Measurements from ENCODE around the gene NXPH4.

Gene NXPH4

DNA sequence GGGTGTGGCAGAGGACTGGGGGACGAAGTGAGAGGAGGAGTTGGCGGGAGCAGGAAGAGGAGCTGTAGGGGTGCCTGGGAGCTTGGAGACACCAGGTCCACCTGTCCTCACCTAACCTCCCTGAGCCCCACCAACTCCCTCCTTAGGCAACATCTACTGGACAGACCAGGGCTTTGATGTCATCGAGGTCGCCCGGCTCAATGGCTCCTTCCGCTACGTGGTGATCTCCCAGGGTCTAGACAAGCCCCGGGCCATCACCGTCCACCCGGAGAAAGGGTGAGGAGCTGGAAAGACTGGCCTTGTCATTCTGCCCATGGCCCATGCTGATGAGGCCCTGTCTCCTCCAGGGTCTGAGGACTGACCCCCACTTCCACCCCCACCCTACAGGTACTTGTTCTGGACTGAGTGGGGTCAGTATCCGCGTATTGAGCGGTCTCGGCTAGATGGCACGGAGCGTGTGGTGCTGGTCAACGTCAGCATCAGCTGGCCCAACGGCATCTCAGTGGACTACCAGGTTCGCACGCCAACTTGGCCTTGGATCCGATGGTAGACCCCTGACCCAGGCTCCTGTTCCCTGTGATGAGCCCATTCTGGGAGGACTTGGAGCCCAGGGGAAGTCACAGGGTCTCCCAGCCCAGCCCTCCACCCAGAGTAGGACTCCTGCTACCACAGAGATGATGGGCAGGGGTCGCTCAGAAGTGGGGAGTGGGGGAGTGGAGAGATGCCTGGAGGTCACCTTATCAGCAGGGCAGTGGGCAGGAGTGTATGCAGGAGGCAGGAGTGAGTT lies 32.5 kb upstream of the NXPH4 start:
- DNase-seq, result no peak

DNA sequence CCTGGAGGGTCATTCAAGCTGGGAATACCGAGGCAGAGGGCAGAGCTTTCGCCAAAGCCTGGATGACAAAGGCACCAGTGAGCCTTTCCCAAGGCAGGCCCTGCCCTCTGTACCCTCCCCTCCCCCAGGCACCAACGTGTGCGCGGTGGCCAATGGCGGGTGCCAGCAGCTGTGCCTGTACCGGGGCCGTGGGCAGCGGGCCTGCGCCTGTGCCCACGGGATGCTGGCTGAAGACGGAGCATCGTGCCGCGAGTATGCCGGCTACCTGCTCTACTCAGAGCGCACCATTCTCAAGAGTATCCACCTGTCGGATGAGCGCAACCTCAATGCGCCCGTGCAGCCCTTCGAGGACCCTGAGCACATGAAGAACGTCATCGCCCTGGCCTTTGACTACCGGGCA lies 31.2 kb upstream of the NXPH4 start:
- no peak for DNase-seq

DNA sequence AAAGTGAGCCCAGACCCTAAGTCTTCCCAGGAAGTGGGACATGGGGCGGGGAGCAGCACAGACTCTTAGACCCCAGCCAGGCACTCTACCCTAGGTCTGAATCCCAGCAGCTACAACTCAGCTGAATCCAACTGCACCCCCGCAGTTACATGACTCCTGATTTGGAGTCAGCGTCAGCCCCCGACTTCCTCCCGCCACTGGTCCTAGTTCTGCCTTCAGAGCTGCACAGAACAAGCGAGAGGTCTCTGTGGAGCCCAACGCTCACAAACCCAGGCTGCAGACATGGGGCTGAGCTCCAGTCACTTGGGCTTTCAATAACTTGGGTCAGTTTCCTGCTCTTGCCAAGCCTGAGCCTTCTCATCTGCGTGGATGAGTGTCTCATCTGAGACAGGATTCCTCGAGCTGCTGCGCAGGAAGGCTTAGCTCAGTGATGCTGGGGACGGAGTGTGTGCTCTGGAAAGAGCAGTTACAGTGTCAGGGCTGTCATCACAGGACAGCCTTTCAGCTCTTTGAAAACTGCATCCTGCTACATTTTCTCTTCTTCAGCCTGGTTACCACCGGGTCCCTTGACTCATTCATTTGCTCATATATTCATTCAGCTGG lies 30.6 kb upstream of the NXPH4 start:
- DNase-seq, result no peak

DNA sequence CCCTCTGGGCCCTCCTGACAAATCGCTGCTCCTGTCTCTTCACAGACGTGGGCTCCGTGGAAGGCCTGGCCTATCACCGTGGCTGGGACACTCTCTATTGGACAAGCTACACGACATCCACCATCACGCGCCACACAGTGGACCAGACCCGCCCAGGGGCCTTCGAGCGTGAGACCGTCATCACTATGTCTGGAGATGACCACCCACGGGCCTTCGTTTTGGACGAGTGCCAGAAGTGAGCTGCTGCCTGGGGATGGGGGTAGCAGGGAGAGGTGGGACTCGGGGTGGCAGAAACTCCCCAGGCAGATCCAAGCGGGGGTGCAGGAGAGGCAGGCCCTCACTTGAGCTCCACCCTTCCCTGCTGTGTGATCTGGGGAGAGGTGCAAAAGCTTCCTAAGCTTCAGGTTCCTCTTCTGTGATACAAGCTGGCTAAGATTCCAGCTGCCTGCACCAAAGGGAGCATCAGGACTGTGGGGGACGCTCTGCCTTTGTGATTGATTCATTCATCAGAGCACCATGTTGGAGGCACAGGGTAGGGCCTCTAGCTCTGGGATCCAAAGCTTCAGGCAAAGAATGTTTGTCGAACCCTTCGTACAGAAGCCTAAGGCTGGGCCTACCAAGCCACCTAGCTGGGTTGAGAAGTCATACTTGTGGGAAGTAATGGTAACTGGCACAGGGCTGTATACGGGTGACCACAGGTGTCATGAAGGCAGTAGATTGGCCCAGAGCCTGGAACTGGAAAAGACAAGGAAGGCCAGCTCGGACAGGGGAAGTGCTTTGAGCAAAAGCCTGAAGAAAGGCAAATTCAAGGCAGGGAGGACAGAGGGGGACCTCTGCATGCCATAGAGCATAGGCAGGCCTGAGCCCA lies 29.1 kb upstream of the NXPH4 start:
- DNase-seq, result no peak

- no peak for DNase-seq
Measured at GRCh38 chr12:57188090-57188425, 28.5 kb upstream of the NXPH4 start.

DNA sequence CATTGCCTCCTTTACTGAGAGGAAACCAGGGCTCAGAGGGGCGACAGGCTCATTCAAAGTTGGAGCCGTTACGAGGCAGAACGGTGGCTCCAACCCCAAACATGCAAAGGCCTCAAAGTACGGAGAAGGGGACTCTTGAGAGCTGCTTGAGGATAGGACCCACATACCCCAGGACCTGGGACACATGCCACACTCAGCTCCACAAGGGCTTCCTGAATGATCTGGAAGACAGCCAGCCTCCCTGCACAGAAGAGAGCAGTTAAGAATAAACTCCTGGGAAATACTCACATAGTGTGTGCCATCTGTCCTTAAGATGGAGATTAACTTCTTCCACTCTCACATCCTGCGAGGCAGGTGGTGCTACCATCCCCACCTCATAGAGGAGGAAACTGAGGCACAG lies 26.6 kb upstream of the NXPH4 start:
- DNase-seq, result no peak

- DNase-seq, result no peak
Measured at GRCh38 chr12:57190821-57191220, 25.8 kb upstream of the NXPH4 start.

DNA sequence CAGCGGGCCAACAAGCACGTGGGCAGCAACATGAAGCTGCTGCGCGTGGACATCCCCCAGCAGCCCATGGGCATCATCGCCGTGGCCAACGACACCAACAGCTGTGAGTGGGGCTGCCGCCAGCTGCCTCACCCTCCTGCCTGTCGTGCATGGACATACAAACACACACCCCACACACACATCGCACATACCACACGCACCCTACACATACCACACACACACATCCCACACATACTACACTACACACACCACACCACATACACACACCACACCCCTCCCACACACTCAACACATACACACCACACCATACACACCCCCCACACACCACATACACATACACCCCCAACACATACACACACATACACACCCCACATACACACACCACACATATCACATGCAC lies 25.2 kb upstream of the NXPH4 start:
- DNase-seq, result no peak

GRCh38 chr12:57192920-57193319 lies 23.7 kb upstream of the NXPH4 start:
- DNase-seq, result no peak

- DNase-seq, result no peak
Measured at GRCh38 chr12:57193706-57194245, 22.8 kb upstream of the NXPH4 start.

GRCh38 chr12:57194253-57194652 lies 22.3 kb upstream of the NXPH4 start:
- no peak for DNase-seq

- DNase-seq, result no peak
Measured at GRCh38 chr12:57195186-57195585, 21.4 kb upstream of the NXPH4 start.

GRCh38 chr12:57195611-57196371 lies 20.8 kb upstream of the NXPH4 start:
- no peak for DNase-seq

DNA sequence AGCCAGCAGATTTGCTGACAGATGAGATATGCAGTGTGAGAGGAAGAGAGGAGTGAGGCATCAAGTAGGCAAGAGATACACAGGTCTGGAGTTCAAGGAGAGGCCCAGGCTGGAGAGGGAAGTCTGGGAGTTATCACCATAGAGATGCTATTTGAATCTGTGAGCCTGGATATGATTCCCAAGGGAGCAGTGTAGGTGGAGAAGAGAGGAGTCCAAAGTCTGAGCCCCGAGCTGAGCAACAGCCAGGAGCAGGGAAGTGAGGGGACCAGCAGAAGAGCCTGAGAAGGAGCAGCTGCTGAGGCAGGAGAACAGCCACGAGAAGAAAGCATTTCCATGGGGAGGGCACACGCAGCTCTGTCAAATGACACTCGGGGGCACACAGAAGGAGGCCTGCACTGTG lies 20.2 kb upstream of the NXPH4 start:
- DNase-seq, result no peak

DNA sequence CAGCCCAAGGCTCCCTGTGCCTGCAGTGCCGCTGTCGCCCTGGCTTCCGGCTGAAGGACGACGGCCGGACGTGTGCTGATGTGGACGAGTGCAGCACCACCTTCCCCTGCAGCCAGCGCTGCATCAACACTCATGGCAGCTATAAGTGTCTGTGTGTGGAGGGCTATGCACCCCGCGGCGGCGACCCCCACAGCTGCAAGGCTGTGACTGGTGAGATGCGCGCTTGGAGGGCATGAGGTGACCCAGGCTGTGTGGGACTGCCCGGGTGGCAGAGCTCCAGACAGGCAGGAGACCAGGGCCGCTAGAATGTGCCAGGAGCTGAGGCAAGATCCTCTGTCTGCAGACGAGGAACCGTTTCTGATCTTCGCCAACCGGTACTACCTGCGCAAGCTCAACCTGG lies 19.6 kb upstream of the NXPH4 start:
- no peak for DNase-seq

- no peak for DNase-seq
Measured at GRCh38 chr12:57198329-57198728, 18.3 kb upstream of the NXPH4 start.

GRCh38 chr12:57199191-57199590 lies 17.4 kb upstream of the NXPH4 start:
- DNase-seq, result no peak

- no peak for DNase-seq
Measured at GRCh38 chr12:57200497-57200896, 16.1 kb upstream of the NXPH4 start.

DNA sequence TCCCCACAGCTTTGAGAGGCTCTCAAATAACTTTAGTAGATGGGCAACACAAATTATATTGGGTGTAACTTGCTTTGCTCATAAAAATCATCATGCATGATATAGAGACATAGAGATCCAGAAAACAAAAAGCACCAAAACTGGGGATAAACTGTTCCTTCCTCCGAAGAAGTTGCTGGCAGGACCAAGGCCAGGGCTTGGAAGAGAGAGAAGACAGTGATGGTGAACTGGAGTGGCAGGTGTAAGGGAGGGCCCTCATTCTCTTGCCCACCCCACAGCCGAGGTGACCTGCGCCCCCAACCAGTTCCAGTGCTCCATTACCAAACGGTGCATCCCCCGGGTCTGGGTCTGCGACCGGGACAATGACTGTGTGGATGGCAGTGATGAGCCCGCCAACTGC lies 15.4 kb upstream of the NXPH4 start:
- no peak for DNase-seq

- DNase-seq, result no peak
Measured at GRCh38 chr12:57201631-57202030, 15.0 kb upstream of the NXPH4 start.

- DNase-seq, result no peak
Measured at GRCh38 chr12:57202321-57202720, 14.3 kb upstream of the NXPH4 start.

- no peak for DNase-seq
Measured at GRCh38 chr12:57203201-57203600, 13.4 kb upstream of the NXPH4 start.

DNA sequence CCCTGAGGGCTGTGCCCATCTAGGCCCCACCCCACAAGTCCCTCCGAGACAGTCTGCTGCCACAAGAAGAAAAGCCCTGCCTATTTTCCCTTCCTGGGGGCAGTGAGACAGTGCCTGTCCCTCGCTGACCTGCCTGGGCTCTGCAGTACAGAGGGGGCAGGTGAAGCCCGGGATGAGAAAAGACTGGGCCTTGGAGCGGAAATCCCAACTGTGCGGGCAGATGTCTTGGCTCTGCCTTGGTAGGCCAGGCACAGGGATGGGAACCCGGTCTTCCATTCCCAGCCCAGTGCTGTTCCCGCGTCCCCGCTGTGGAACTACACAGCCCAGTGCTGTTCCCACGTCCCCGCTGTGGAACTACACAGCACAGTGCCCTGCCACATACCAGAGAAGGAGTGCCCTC lies 12.8 kb upstream of the NXPH4 start:
- no peak for DNase-seq
